D721Med (cell line): ENCODE data around the gene CCBE1.

ENCODE experiments used
- DNase-seq: peaks from one replicate; pipeline ENCODE4 v3.0.0; 2011; ENCODE audit warnings: low spot score; ENCODE audit not compliant: insufficient read length
- FAIRE-seq: peaks from 2 replicates; lab custom pipeline; 2011; peaks lifted over from hg19 to GRCh38; lab: Jason Lieb, UNC
- CTCF ChIP-seq: IDR thresholded peaks from 2 replicates; pipeline ENCODE4 v1.5.1; 2012; ENCODE audit warnings: mild to moderate bottlenecking, control low read depth; ENCODE audit not compliant: insufficient read depth; ENCODE audit errors: missing control alignments

CCBE1 gene

GRCh38 chr18:59464486-59464885 is 232.7 kb downstream of the CCBE1 start:
- no peak for DNase-seq
- FAIRE-seq, result no peak
- TF ChIP-seq CTCF, result no peak

- no peak for TF ChIP-seq CTCF
- FAIRE-seq (peak; percentile 67), DNase-seq (no peak)
Measured at GRCh38 chr18:59461171-59461570, 236.1 kb downstream of the CCBE1 start.

GRCh38 chr18:59460072-59460420 is 237.2 kb downstream of the CCBE1 start:
- DNase-seq (no peak), FAIRE-seq (peak; percentile 96)
- TF ChIP-seq CTCF, result no peak

- TF ChIP-seq CTCF, result peak; percentile 65
- DNase-seq (peak; percentile 86), FAIRE-seq (peak; percentile 100)
Measured at GRCh38 chr18:59459369-59460071, 237.7 kb downstream of the CCBE1 start.

- DNase-seq (no peak), FAIRE-seq (no peak)
- TF ChIP-seq CTCF, result no peak
Measured at GRCh38 chr18:59458575-59458974, 238.6 kb downstream of the CCBE1 start.

- FAIRE-seq, result no peak
- no peak for DNase-seq
- TF ChIP-seq CTCF, result no peak
Measured at GRCh38 chr18:59456657-59457056, 240.6 kb downstream of the CCBE1 start.

- peak; percentile 77 for FAIRE-seq
- DNase-seq, result no peak
- TF ChIP-seq CTCF, result no peak
Measured at GRCh38 chr18:59455728-59456276, 241.4 kb downstream of the CCBE1 start.
